H1 (cell line): ENCODE measurements around the gene DCLK1. TPM values are rescaled to one million over a fixed set of nuclear protein-coding genes. Genes with fewer than 3 reads are reported as not detected.

Source experiments
- CBX5 ChIP-seq: fragments of 300-800, 300-1000 bp; sonication (generic); IDR thresholded peaks from 2 replicates; pipeline ENCODE4 v1.7.1; 2016; ENCODE audit warnings: antibody characterized with exemption, low read length, low read depth
- FOSL1 ChIP-seq: IDR thresholded peaks from 2 replicates; pipeline ENCODE4 v1.6.1; 2011; ENCODE audit warnings: mild to moderate bottlenecking, low read depth, low read length, moderate library complexity; ENCODE audit not compliant: insufficient read depth
- HDAC2 ChIP-seq, 2 experiments: fragments of 300-600 bp in 1 of 2; sonication (generic) in 1 of 2; IDR thresholded peaks; 2 replicates each; pipeline ENCODE4 v1.6.1; 2011 to 2012; ENCODE audit warnings: low read depth in 2 of 2, low read length in 2 of 2, mild to moderate bottlenecking in 2 of 2, moderate library complexity in 2 of 2, borderline replicate concordance in 1 of 2, inconsistent platforms in 1 of 2
- KDM4A ChIP-seq: IDR thresholded peaks from one replicate; pipeline ENCODE4 v1.7.1; 2012; ENCODE audit warnings: low read depth, mild to moderate bottlenecking, moderate library complexity, low read length, inconsistent platforms; ENCODE audit not compliant: severe bottlenecking
- POLR2A ChIP-seq, 2 experiments: IDR thresholded peaks; 1 replicate in 1 of 2; 2 replicates in 1 of 2; pipeline ENCODE4 v1.6.1; 2011; ENCODE audit warnings: low read depth in 2 of 2, low read length in 2 of 2, mild to moderate bottlenecking in 2 of 2; ENCODE audit errors: control extremely low read depth in 1 of 2
- SP4 ChIP-seq: IDR thresholded peaks from 2 replicates; pipeline ENCODE4 v1.6.1; 2012; ENCODE audit warnings: low read length, inconsistent platforms
- YY1 ChIP-seq: IDR thresholded peaks from 2 replicates; pipeline ENCODE4 v1.6.1; 2011; ENCODE audit warnings: low read depth, mild to moderate bottlenecking, low read length
- polyA plus RNA-seq, 7 experiments: library from polyadenylated mRNA; depleted of rRNA in 3 of 7; stranded (reverse) in 5 of 7; unstranded in 2 of 7; fragments of >200 nt in 5 of 7; fragments of 200-250 nt in 2 of 7; gene quantifications; 1 replicate in 5 of 7; 2 replicates in 1 of 7; 4 replicates in 1 of 7; pipeline versions ENCODE4 v1.2.1 to v1.2.3, GENCODE V29; 2011 to 2013; ENCODE audit warnings: missing spikeins in 2 of 7, mixed read lengths in 2 of 7
- total RNA-seq: library from RNA; stranded (reverse); fragmentation: NEBNext Ultra II Directional; extraction: Animal tissue kit (Norgen Biotek cat#: 25700); gene quantifications from 2 replicates; pipeline ENCODE4 v1.2.1, GENCODE V29; 2021

DCLK1 gene
- total and polyA plus RNA-seq, 2 of the 8 experiments (the other 6 are each of a cell fraction or from before 2014, with no cell fraction given), result 22.8 to 41.0 TPM

DNA sequence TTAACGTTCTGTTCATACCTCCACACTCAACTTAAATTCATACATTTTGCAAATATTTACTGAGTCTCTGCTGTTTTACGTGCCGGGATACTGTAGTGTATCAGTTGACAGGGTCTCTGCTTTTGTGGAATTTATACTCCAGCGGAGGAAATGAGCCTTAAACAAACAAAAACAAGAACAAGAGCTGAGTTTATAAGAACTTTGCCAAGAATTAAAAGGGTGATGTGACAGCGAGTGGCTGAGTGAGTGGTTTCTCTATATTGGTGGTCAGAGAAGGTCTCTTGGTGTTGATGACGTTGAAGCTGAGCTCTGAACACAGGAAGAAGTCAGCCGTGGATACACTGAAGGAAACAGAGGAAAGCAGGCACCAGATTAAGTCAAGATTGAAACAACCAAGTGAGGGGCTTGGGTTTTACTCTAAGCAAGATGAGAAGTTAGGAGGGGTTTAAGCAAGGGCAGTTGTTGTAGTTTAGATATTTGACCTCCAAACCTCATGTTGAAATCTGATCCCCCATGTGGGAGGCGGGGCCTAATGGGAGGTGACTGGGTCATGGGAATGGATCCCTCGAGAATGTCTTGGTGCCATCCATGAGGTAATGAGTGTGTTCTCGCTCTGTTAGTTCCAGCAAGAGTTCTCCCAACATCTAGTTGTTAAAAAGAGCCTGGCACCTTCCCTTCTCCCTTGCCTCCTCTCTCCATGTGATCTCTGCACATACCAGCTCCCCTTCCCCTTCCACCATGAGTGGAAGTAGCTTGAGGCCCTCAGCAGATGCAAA is 248.3 kb downstream of the DCLK1 start (continued):
- no peak for TF ChIP-seq SP4
- no peak for TF ChIP-seq POLR2A (IDR thresholded peaks at IDR 0.05; ENCODE audit: control extremely low read depth in 1 of 2, low read depth in 2 of 2, low read length in 2 of 2)
- no peak for TF ChIP-seq HDAC2 (IDR thresholded peaks at IDR 0.05; ENCODE audit: borderline replicate concordance in 1 of 2, low read depth in 2 of 2, low read length in 2 of 2)
- TF ChIP-seq FOSL1, result no peak
- TF ChIP-seq KDM4A, result no peak
- TF ChIP-seq YY1, result no peak
- TF ChIP-seq CBX5, result no peak
